ENCODE results near the gene PXYLP1. TPM values are rescaled to one million over a fixed set of nuclear protein-coding genes. Genes with fewer than 3 reads are reported as not detected.
"Not testable (repeated sequence)": the region's sequence is repeated elsewhere in the genome, so short reads cannot be mapped to it uniquely, and the experiment has no call there.

PXYLP1 gene
- total RNA-seq, 4 donors from 2014 or later: 18.5 to 29.7 (median 26.4) TPM

GRCh38 chr3:141292356-141293058, 60.9 kb downstream of the PXYLP1 start:
- H3K9me3 ChIP-seq: no peaks in the 10 kb centered on the region
- H3K4me3 ChIP-seq: no peak overlapping the region
- no peak for TF ChIP-seq POLR2A (IDR thresholded peaks at IDR 0.05)
- TF ChIP-seq, protein P1, sequence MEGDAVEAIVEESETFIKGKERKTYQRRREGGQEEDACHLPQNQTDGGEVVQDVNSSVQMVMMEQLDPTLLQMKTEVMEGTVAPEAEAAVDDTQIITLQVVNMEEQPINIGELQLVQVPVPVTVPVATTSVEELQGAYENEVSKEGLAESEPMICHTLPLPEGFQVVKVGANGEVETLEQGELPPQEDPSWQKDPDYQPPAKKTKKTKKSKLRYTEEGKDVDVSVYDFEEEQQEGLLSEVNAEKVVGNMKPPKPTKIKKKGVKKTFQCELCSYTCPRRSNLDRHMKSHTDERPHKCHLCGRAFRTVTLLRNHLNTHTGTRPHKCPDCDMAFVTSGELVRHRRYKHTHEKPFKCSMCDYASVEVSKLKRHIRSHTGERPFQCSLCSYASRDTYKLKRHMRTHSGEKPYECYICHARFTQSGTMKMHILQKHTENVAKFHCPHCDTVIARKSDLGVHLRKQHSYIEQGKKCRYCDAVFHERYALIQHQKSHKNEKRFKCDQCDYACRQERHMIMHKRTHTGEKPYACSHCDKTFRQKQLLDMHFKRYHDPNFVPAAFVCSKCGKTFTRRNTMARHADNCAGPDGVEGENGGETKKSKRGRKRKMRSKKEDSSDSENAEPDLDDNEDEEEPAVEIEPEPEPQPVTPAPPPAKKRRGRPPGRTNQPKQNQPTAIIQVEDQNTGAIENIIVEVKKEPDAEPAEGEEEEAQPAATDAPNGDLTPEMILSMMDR (IDR thresholded peaks at IDR 0.05): no peak
- DNase-seq: no peak
- intact Hi-C loops (cut with DNase I; ENCODE audit: low total_unique reads): no loop called here
- peak overlapping the region; percentile 55 to 84 for H3K27ac ChIP-seq
- no peaks in the 10 kb centered on the region for H3K27me3 ChIP-seq
- H3K36me3 ChIP-seq: no peaks in the 10 kb centered on the region
- H3K4me1 ChIP-seq: peaks cover 0 to 13% of the 10 kb centered on the region in 2 donors

DNA sequence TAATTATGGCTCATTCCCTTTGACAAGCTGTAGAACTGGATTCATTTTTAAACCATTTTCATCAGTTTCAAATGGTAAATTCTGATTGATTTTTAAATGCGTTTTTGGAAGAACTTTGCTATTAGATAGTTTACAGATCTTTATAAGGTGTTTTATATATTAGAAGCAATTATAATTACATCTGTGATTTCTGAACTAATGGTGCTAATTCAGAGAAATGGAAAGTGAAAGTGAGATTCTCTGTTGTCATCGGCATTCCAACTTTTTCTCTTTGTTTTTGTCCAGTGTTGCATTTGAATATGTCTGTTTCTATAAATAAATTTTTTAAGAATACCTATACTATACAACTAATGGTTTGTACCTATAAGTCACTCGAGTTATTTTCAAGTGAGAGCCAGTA, 62.7 kb downstream of the PXYLP1 start:
- intact Hi-C loops (cut with DNase I; ENCODE audit: low total_unique reads): no loop called here
- H3K4me1 ChIP-seq: peaks cover 0 to 13% of the 10 kb centered on the region in 2 donors
- no peak for TF ChIP-seq POLR2A (IDR thresholded peaks at IDR 0.05)
- H3K36me3 ChIP-seq: no peaks in the 10 kb centered on the region
- peak overlapping the region; percentile 66 to 84 for H3K27ac ChIP-seq
- H3K4me3 ChIP-seq: peak overlapping the region; percentile 16 to 33
- no peaks in the 10 kb centered on the region for H3K9me3 ChIP-seq
- H3K27me3 ChIP-seq: no peaks in the 10 kb centered on the region
- no peak for DNase-seq

GRCh38 chr3:141294848-141295247, 63.2 kb downstream of the PXYLP1 start:
- Histone ChIP-seq H3K4me1 (peaks cover 0 to 13% of the 10 kb centered on the region in 2 donors), H3K9me3 (no peaks in the 10 kb centered on the region), H3K4me3 (peak overlapping the region; percentile 16 to 33), H3K27ac (peak overlapping the region; percentile 66 to 84), H3K27me3 (no peaks in the 10 kb centered on the region), H3K36me3 (no peaks in the 10 kb centered on the region)
- DNase-seq: no peak
- intact Hi-C loops (cut with DNase I; ENCODE audit: low total_unique reads): no loop called here
- TF ChIP-seq POLR2A (IDR thresholded peaks at IDR 0.05): no peak

GRCh38 chr3:141300426-141300825, 68.8 kb downstream of the PXYLP1 start:
- not testable (repeated sequence) for H3K4me1 ChIP-seq, H3K4me3 ChIP-seq, H3K27me3 ChIP-seq, H3K9me3 ChIP-seq, H3K27ac ChIP-seq, DNase-seq, H3K36me3 ChIP-seq
- intact Hi-C loops (cut with DNase I; ENCODE audit: low total_unique reads): loop anchor here (10.0 kb wide), 1 partner anchor 54 kb away; no protein-coding TSS in a partner anchor

- Histone ChIP-seq H3K27me3 (no peaks in the 10 kb centered on the region), H3K4me1 (no peaks in the 10 kb centered on the region), H3K4me3 (no peak overlapping the region), H3K9me3 (no peaks in the 10 kb centered on the region), H3K36me3 (no peaks in the 10 kb centered on the region), H3K27ac (no peak overlapping the region)
- TF ChIP-seq POLR2A (IDR thresholded peaks at IDR 0.05): no peak
- TF ChIP-seq, protein P1 (IDR thresholded peaks at IDR 0.05): peak in 1 of 4 experiments; percentile 16
- DNase-seq: no peak
- intact Hi-C loops (cut with DNase I; ENCODE audit: low total_unique reads): loop anchor here (10.0 kb wide), 1 partner anchor 52 kb away; no protein-coding TSS in a partner anchor
These were observed 70.9 kb downstream of the PXYLP1 start for GRCh38 chr3:141302364-141303141.

- DNase-seq: peak in 1 of 2 donors; percentile 65
These were observed 72.0 kb downstream of the PXYLP1 start for GRCh38 chr3:141303481-141304223.

More at GRCh38 chr3:141303481-141304223, 72.0 kb downstream of the PXYLP1 start:
- no peak for TF ChIP-seq POLR2A (IDR thresholded peaks at IDR 0.05)
- TF ChIP-seq, protein P1 (IDR thresholded peaks at IDR 0.05): peak; percentile 73 to 79 (median 76)
- Histone ChIP-seq H3K4me3 (no peak overlapping the region), H3K27me3 (no peaks in the 10 kb centered on the region), H3K36me3 (no peaks in the 10 kb centered on the region), H3K9me3 (no peaks in the 10 kb centered on the region), H3K27ac (no peak overlapping the region), H3K4me1 (no peaks in the 10 kb centered on the region)
- intact Hi-C loops (cut with DNase I; ENCODE audit: low total_unique reads): loop anchor here (10.0 kb wide), 1 partner anchor 51 kb away; no protein-coding TSS in a partner anchor

Measured in uterus (tissue), 4 donors.